Heart right ventricle (tissue), 16 donors: Measurements from ENCODE around the gene NHSL2. TPM values are rescaled to one million over a fixed set of nuclear protein-coding genes. Genes with fewer than 3 reads are reported as not detected.
"Not testable (repeated sequence)": the region's sequence is repeated elsewhere in the genome, so short reads cannot be mapped to it uniquely, and the experiment has no call there.

Source experiments
- ATAC-seq, 8 donors: fragments of 200-7000 bp; cut with Tn5 transposase; one replicate each; pipeline ENCODE4 v1.9.1; 2020; ENCODE audit warnings: mild to moderate bottlenecking in 8 of 8, moderate library complexity in 8 of 8, moderate number of reproducible peaks in 1 of 8
- DNase-seq, 2 donors: peaks; one replicate each; pipeline ENCODE4 v3.0.0-alpha.2; 2020
- H3K27ac ChIP-seq, 10 donors: fragments of 200-600 bp; sonication (generic) in 2 of 10; one replicate each; pipeline versions ENCODE4 v1.5.0 to v1.8.0; 2020 to 2022; ENCODE audit warnings: mild to moderate bottlenecking in 3 of 10
- H3K27me3 ChIP-seq, 7 donors: fragments of 200-600 bp; one replicate each; pipeline ENCODE4 v1.8.0; 2021 to 2022; ENCODE audit warnings: mild to moderate bottlenecking in 2 of 7
- H3K36me3 ChIP-seq, 9 donors: fragments of 200-600 bp; sonication (generic) in 1 of 9; one replicate each; pipeline versions ENCODE4 v1.5.0 to v1.8.0; 2020 to 2022; ENCODE audit warnings: mild to moderate bottlenecking in 2 of 9
- H3K4me1 ChIP-seq, 9 donors: fragments of 200-600 bp; sonication (generic) in 1 of 9; one replicate each; pipeline versions ENCODE4 v1.5.0 to v1.8.0; 2020 to 2022; ENCODE audit warnings: mild to moderate bottlenecking in 4 of 9
- H3K4me3 ChIP-seq, 10 donors: fragments of 200-600 bp; sonication (generic) in 2 of 10; one replicate each; pipeline versions ENCODE4 v1.5.0 to v1.8.0; 2020 to 2022; ENCODE audit warnings: mild to moderate bottlenecking in 7 of 10, moderate library complexity in 2 of 10
- H3K9me3 ChIP-seq, 11 donors: fragments of 200-600 bp in 10 of 11; sonication (generic) in 2 of 11; one replicate each; pipeline versions ENCODE4 v1.5.0 to v1.8.0; 2013 to 2022; ENCODE audit warnings: mild to moderate bottlenecking in 2 of 11, control low read depth in 1 of 11, moderate library complexity in 1 of 11
- CTCF ChIP-seq, 9 donors: fragments of 200-600 bp; sonication (generic) in 2 of 9; IDR thresholded peaks; one replicate each; pipeline versions ENCODE4 v1.5.0 to v1.8.0; 2021 to 2022; ENCODE audit warnings: antibody characterized with exemption in 9 of 9, mild to moderate bottlenecking in 5 of 9, moderate library complexity in 1 of 9
- WGBS, 2 donors: extraction: QIAGEN DNeasy Blood & Tissue Kit; methylation state at CpG; one replicate each; pipeline ENCODE4 v1.1.7; 2013; ENCODE audit warnings: inconsistent platforms in 1 of 2; 5-methylcytosine and 5-hydroxymethylcytosine counted together
- intact Hi-C, 10 donors: fragments of 100-400 bp; cut with DNase I; formaldehyde crosslinking; loops; one replicate each; pipeline versions ENCODE4 v1.11.1 to v1.14.2; 2022
- polyA plus RNA-seq, 2 donors: library from polyadenylated mRNA; stranded (reverse); fragments of 200-250 nt; gene quantifications; one replicate each; pipeline ENCODE4 v1.2.3, GENCODE V29; 2013
- total RNA-seq, 10 donors: library from RNA; stranded (reverse); fragmentation: NEBNext Ultra II Directional in 3 of 10; extraction: Animal tissue kit (Norgen Biotek cat#: 25700) in 3 of 10; gene quantifications; one replicate each; pipeline versions ENCODE4 v1.2.1 to v1.2.4, GENCODE V29; 2021 to 2023
- donor health status: Arrhythmogenic right ventricular cardiomyopathy.
- donor health status: ischemic (EF 13 %, LVEDD 7.1; RV severe dilation, severe dysfunction).
- donor health status: healthy with polysubstance abuse.
- donor health status: DM: no; HTN: yes; CAD: no.
- donor health status: DM: no; HTN: no; CAD: no.
- donor health status: ischemic (EF 25% LVEDD 6.9; RV normal size, moderate dysfunction).
- donor health status: ischemic (EF 25% LVEDD 5.7; RV mildly dilated, moderate dysfunction).
- donor health status: healthy.
- donor health status: DM: yes; HTN: yes; CAD: no.
- donor health status: Ischemic cardiomyopathy.
- donor health status: ischemic (EF 35%, LVEDD 5.7; RV mildly dilated, moderate dysfunction).
- donor health status: nonischemic (EF 11% LVEDD 7.7; RV severe dilation, severe dysfunction).
- donor health status: DM: yes; HTN: yes; CAD: no.
- donor health status: PGD.
- donor health status: ischemic (EF 29% LVEDD 5.4; RV normal size, mild dysfunction).
- donor health status: nonischemic (EF 23%, LVEDD 6.1; RV moderate dilation, normal function).

The NHSL2 gene
- total and polyA plus RNA-seq, 12 donors: 0.86 to 8.4 (median 6.2) TPM

- ATAC-seq: peak in 4 of 8 donors; percentile 8 to 59 (median 46)
- intact Hi-C loops: no loop called here
Observed at GRCh38 chrX:71871367-71871766, 39.3 kb upstream of the NHSL2 start.

GRCh38 chrX:71872542-71873458, 37.8 kb upstream of the NHSL2 start:
- no peaks in the 10 kb centered on the region for H3K4me1 ChIP-seq
- H3K36me3 ChIP-seq: no peaks in the 10 kb centered on the region
- peaks cover 0 to 2% (median 0%) of the 10 kb centered on the region in 11 donors for H3K9me3 ChIP-seq
- DNase-seq (no peak), ATAC-seq (no peak)
- no peak for TF ChIP-seq CTCF (IDR thresholded peaks at IDR 0.05)
- 93 to 95% methylated on average over 50 to 53 of the region's 53 CpGs for WGBS, 2 donors
- no peak overlapping the region for H3K4me3 ChIP-seq
- H3K27me3 ChIP-seq: peaks cover 0 to 22% (median 6%) of the 10 kb centered on the region in 7 donors
- intact Hi-C loops: no loop called here
- H3K27ac ChIP-seq: no peak overlapping the region

More at GRCh38 chrX:71871367-71871766, 39.3 kb upstream of the NHSL2 start:
- WGBS, 2 donors: 70% methylated on average over 6 of the region's 6 CpGs
- H3K4me3 ChIP-seq: no peak overlapping the region
- no peaks in the 10 kb centered on the region for H3K9me3 ChIP-seq
- no peak for DNase-seq
- no peaks in the 10 kb centered on the region for H3K36me3 ChIP-seq
- peaks cover 0 to 35% (median 6%) of the 10 kb centered on the region in 7 donors for H3K27me3 ChIP-seq
- TF ChIP-seq CTCF (IDR thresholded peaks at IDR 0.05): no peak
- no peak overlapping the region for H3K27ac ChIP-seq
- H3K4me1 ChIP-seq: no peaks in the 10 kb centered on the region

- no peaks in the 10 kb centered on the region for H3K4me1 ChIP-seq
- DNase-seq (no peak), ATAC-seq (no peak)
- 93 to 95% methylated on average over 7 to 12 of the region's 12 CpGs for WGBS, 2 donors
- no peak for TF ChIP-seq CTCF (IDR thresholded peaks at IDR 0.05)
- H3K4me3 ChIP-seq: no peak overlapping the region
- no peak overlapping the region for H3K27ac ChIP-seq
- intact Hi-C loops: no loop called here
- H3K27me3 ChIP-seq: peaks cover 0 to 15% (median 6%) of the 10 kb centered on the region in 7 donors
- H3K9me3 ChIP-seq: peaks cover 0 to 9% (median 0%) of the 10 kb centered on the region in 11 donors
- H3K36me3 ChIP-seq: no peaks in the 10 kb centered on the region
Observed at GRCh38 chrX:71873459-71873833, 37.2 kb upstream of the NHSL2 start.

GRCh38 chrX:71876841-71877240, 33.8 kb upstream of the NHSL2 start:
- ATAC-seq, DNase-seq, H3K36me3 ChIP-seq, H3K27ac ChIP-seq, H3K4me1 ChIP-seq, H3K4me3 ChIP-seq, intact Hi-C loops: not testable (repeated sequence)
- peaks cover 0 to 20% (median 0%) of the 10 kb centered on the region in 7 donors for H3K27me3 ChIP-seq
- peaks cover 0 to 15% (median 0%) of the 10 kb centered on the region in 11 donors for H3K9me3 ChIP-seq
- WGBS, 2 donors: 96 to 98% methylated on average over 19 to 26 of the region's 32 CpGs

GRCh38 chrX:71885099-71885498, 25.5 kb upstream of the NHSL2 start:
- no peaks in the 10 kb centered on the region for H3K36me3 ChIP-seq
- ATAC-seq: no peak
- H3K27ac ChIP-seq: no peak overlapping the region
- TF ChIP-seq CTCF (IDR thresholded peaks at IDR 0.05): no peak
- DNase-seq: no peak
- no peaks in the 10 kb centered on the region for H3K4me1 ChIP-seq
- WGBS, 2 donors: 72 to 74% methylated on average over 3 of the region's 3 CpGs
- peaks cover 0 to 24% (median 0%) of the 10 kb centered on the region in 7 donors for H3K27me3 ChIP-seq
- H3K4me3 ChIP-seq: no peak overlapping the region
- H3K9me3 ChIP-seq: no peaks in the 10 kb centered on the region
- intact Hi-C loops: no loop called here
